HG03060 (cell line): Measurements from ENCODE around the gene SMARCD1.
"Not testable (repeated sequence)": the region's sequence is repeated elsewhere in the genome, so short reads cannot be mapped to it uniquely, and the experiment has no call there.

ENCODE experiments used
- ATAC-seq: cut with Tn5 transposase; IDR thresholded peaks from one replicate; pipeline ENCODE4 v1.9.1; 2021; ENCODE audit warnings: low read depth, moderate number of reproducible peaks; ENCODE audit not compliant: unreplicated experiment

SMARCD1 gene

GRCh38 chr12:50074936-50075807 is 10.0 kb upstream of the SMARCD1 start:
- no peak for ATAC-seq

GRCh38 chr12:50075808-50076170 is 9.4 kb upstream of the SMARCD1 start:
- ATAC-seq: no peak

- no peak for ATAC-seq
Observed at GRCh38 chr12:50077099-50077498, 8.0 kb upstream of the SMARCD1 start.

GRCh38 chr12:50078281-50078680 is 6.9 kb upstream of the SMARCD1 start:
- no peak for ATAC-seq

GRCh38 chr12:50079771-50080170 is 5.4 kb upstream of the SMARCD1 start:
- ATAC-seq: no peak

GRCh38 chr12:50081096-50081808 is 3.9 kb upstream of the SMARCD1 start:
- no peak for ATAC-seq

- no peak for ATAC-seq
Observed at GRCh38 chr12:50082644-50083043, 2.5 kb upstream of the SMARCD1 start.

GRCh38 chr12:50083301-50083700 is 1.8 kb upstream of the SMARCD1 start:
- ATAC-seq: no peak

GRCh38 chr12:50084409-50084774 is 750 bp upstream of the SMARCD1 start:
- not testable (repeated sequence) for ATAC-seq

GRCh38 chr12:50085615-50086072 is 502 bp downstream of the SMARCD1 start:
- ATAC-seq: no peak

- ATAC-seq: no peak
Observed at GRCh38 chr12:50086148-50086547, 1.0 kb downstream of the SMARCD1 start.

- no peak for ATAC-seq
Observed at GRCh38 chr12:50087151-50087550, 2.0 kb downstream of the SMARCD1 start.

- ATAC-seq: no peak
Observed at GRCh38 chr12:50087995-50088394, 2.9 kb downstream of the SMARCD1 start.

- no peak for ATAC-seq
Observed at GRCh38 chr12:50088577-50089335, 3.6 kb downstream of the SMARCD1 start.

GRCh38 chr12:50089730-50090129 is 4.6 kb downstream of the SMARCD1 start:
- no peak for ATAC-seq

- no peak for ATAC-seq
Observed at GRCh38 chr12:50090391-50090790, 5.2 kb downstream of the SMARCD1 start.

GRCh38 chr12:50097952-50098351 is 12.8 kb downstream of the SMARCD1 start:
- no peak for ATAC-seq

- no peak for ATAC-seq
Observed at GRCh38 chr12:50099302-50100008, 14.3 kb downstream of the SMARCD1 start.

- ATAC-seq: no peak
Observed at GRCh38 chr12:50100561-50100960, 15.4 kb downstream of the SMARCD1 start.

- no peak for ATAC-seq
Observed at GRCh38 chr12:50101663-50102062, 16.5 kb downstream of the SMARCD1 start.
